Measurements from ENCODE around the gene NAALADL2. TPM values are rescaled to one million over a fixed set of nuclear protein-coding genes. Genes with fewer than 3 reads are reported as not detected.

Gene NAALADL2
- total and polyA plus RNA-seq, 2 of the 8 experiments (the other 6 are each of a cell fraction or from before 2014, with no cell fraction given) = 0.12 to 0.22 TPM

DNA sequence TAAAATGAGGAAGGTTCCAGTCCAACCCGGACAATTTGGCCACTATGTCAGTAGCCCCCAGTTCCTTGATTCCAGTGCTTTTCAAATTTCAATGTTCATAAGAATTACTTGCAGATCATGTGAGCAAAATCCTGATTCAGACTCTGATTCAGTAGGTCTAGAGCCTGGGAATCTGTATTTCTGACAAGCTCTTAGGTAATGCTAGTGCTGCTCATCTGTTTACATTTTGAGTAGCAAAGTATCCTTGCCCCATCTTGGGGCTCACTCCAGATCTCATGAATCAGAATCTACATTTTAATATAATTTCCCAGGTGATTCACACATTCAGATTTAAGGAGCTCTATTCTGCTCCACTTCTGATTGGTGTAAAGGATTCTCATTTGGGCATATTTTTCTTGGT is 142.0 kb downstream of the NAALADL2 start:
- Histone ChIP-seq H3K56ac (replicated peaks; ENCODE audit: insufficient read length, low read depth, low read length) (no peak overlapping the region), H2BK120ac (replicated peaks; ENCODE audit: low read depth, low read length) (no peak overlapping the region), H2BK12ac (ENCODE audit: low read depth, low read length) (no peak overlapping the region), H3K27me3 (replicated peaks in 1 of 4; ENCODE audit: control insufficient read depth in 3 of 4, extremely low read depth in 1 of 4, insufficient read depth in 3 of 4, low read length in 3 of 4) (no peaks in the 10 kb centered on the region), H3K79me2 (ENCODE audit: control insufficient read depth in 1 of 2, insufficient read depth in 2 of 2, low read length in 2 of 2) (no peaks in the 10 kb centered on the region), H4K20me1 (replicated peaks in 1 of 2; ENCODE audit: control insufficient read depth in 1 of 2, insufficient read depth in 2 of 2, low read length in 2 of 2) (no peaks in the 10 kb centered on the region), H3K4me2 (ENCODE audit: insufficient read depth in 1 of 2, low read depth in 2 of 2, low read length in 2 of 2) (no peak overlapping the region), H4K8ac (ENCODE audit: extremely low read depth, insufficient read depth, low read length) (no peak overlapping the region), H3K4ac (replicated peaks; ENCODE audit: insufficient read length, low read depth, low read length) (no peak overlapping the region), H3K23me2 (ENCODE audit: low read depth, low read length) (no peaks in the 10 kb centered on the region), H4K5ac (ENCODE audit: insufficient read length, low read depth, low read length) (no peak overlapping the region), H3K36me3 (ENCODE audit: control insufficient read depth in 2 of 4, insufficient read depth in 4 of 4, low read length in 3 of 4) (no peaks in the 10 kb centered on the region; a peak in 1 of 8 replicates), H3K18ac (ENCODE audit: extremely low read depth, low read length) (no peak overlapping the region), H2BK15ac (ENCODE audit: low read length) (no peak overlapping the region), H3K4me3 (ENCODE audit: extremely low read depth in 1 of 4, insufficient read depth in 2 of 4, low read depth in 3 of 4, low read length in 4 of 4) (no peak overlapping the region), H3K9ac (replicated peaks in 1 of 4; ENCODE audit: extremely low read depth in 1 of 4, low read depth in 3 of 4, low read length in 3 of 4) (no peak overlapping the region), H3K23ac (ENCODE audit: insufficient read length) (no peak overlapping the region), H2AK5ac (ENCODE audit: low read depth, low read length) (no peak overlapping the region), H3K14ac (ENCODE audit: insufficient read length) (no peak overlapping the region), H2BK5ac (ENCODE audit: low read depth, low read length) (no peak overlapping the region), H4K91ac (replicated peaks; ENCODE audit: insufficient read length, low read length) (no peak overlapping the region), H3K27ac (ENCODE audit: low read depth, low read length) (no peak overlapping the region), H3K9me3 (ENCODE audit: insufficient read depth in 2 of 2, low read depth in 1 of 2, low read length in 1 of 2) (no peaks in the 10 kb centered on the region), H3K79me1 (ENCODE audit: low read depth, low read length) (no peaks in the 10 kb centered on the region), H2AFZ (ENCODE audit: low read length) (no peak overlapping the region), H3K4me1 (replicated peaks in 1 of 4; ENCODE audit: control insufficient read depth in 3 of 4, insufficient read depth in 4 of 4, low read length in 3 of 4) (no peaks in the 10 kb centered on the region), H2BK20ac (ENCODE audit: low read length) (no peak overlapping the region)
- CTCF ChIA-PET (ENCODE audit: partially characterized antibody) = no interaction called here
- TF ChIP-seq MAX (IDR thresholded peaks at IDR 0.05) = no peak
- TF ChIP-seq EZH2 (IDR thresholded peaks at IDR 0.05; ENCODE audit: low read depth, low read length, severe bottlenecking) = no peak
- no peak for TF ChIP-seq ZNF274 (IDR thresholded peaks at IDR 0.05; ENCODE audit: borderline replicate concordance, extremely low read depth, low read length)
- TF ChIP-seq TEAD4 (IDR thresholded peaks at IDR 0.05; ENCODE audit: low read depth, low read length) = no peak
- no peak for TF ChIP-seq YY1 (IDR thresholded peaks at IDR 0.05; ENCODE audit: low read depth, low read length)
- no peak for TF ChIP-seq PHF8 (conservative IDR thresholded peaks at IDR 0.05; ENCODE audit: low read depth, low read length)
- TF ChIP-seq EP300 (IDR thresholded peaks at IDR 0.05; ENCODE audit: borderline replicate concordance in 1 of 2, low read depth in 2 of 2, low read length in 2 of 2) = no peak
- TF ChIP-seq SAP30 (IDR thresholded peaks at IDR 0.05; ENCODE audit: insufficient read depth, insufficient replicate concordance, low read length) = no peak
- TF ChIP-seq NRF1 (IDR thresholded peaks at IDR 0.05; ENCODE audit: low read depth, low read length) = no peak
- TF ChIP-seq JUND (IDR thresholded peaks at IDR 0.05; ENCODE audit: low read length) = no peak
- no peak for TF ChIP-seq RNF2 (IDR thresholded peaks at IDR 0.05; ENCODE audit: borderline replicate concordance, low read depth, low read length, missing control alignments, poor library complexity, severe bottlenecking)
- POLR2A ChIA-PET (ENCODE audit: partially characterized antibody) = no interaction called here
- DNase-seq (ENCODE audit: low read depth in 1 of 2, low spot score in 2 of 2) (no peak), FAIRE-seq (no peak)
- 82% methylated on average over 1 of the region's 1 CpG; no CpG with 5 or more reads in 1 of the 2 experiments for WGBS, 2 experiments (ENCODE audit: extremely low coverage in 1 of 2, insufficient coverage in 1 of 2, insufficient read length in 1 of 2, insufficient replicate concordance in 2 of 2, low coverage in 1 of 2, low lambda C conversion rate in 2 of 2, missing lambda C conversion rate in 1 of 2)
